ENCODE results near the gene BUB1.
"Not testable (repeated sequence)": the region's sequence is repeated elsewhere in the genome, so short reads cannot be mapped to it uniquely, and the experiment has no call there.

DNA sequence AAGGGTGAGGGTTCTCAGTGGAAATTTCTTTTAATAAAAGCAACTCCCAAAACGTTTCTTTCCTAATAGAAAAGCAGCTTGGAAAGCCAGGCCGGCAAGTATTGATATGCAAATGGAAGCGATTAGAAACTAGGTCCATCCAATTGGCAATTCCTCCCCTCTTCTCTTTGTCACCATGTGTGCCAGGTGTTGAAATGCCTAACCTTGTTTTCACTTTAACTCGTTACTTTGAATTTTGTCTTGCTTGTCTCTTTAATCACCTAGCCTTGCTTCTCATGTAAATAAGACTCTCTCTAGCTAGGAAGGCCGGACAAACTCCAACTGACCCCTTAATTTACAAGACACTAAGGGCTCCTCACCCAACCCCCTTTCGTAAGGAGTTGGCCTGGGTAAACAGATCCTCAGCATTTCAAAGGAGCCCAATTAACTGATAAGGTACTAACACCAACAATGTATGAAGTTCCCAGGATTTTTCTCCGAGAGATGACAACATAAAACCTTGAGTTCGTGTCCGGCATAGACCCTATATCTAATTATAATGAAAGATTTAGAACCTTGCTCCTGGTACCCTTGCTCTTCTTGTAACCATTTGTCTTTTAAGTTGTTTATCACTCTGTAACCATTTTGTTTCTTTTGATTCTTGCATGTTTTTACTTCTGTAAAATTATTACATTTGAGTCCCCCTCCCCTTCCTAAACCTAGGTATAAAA is 10.1 kb upstream of the BUB1 start:
- TF ChIP-seq POLR2A (IDR thresholded peaks at IDR 0.05; ENCODE audit: borderline replicate concordance, extremely low read depth, insufficient read depth, insufficient read length); POLR2AphosphoS5 (IDR thresholded peaks at IDR 0.05; ENCODE audit: low read depth, low read length); YY1 (IDR thresholded peaks at IDR 0.05; ENCODE audit: extremely low read depth, insufficient replicate concordance, low read depth, low read length); ZNF274 (IDR thresholded peaks at IDR 0.05; ENCODE audit: low read depth, low read length); ELF1 (IDR thresholded peaks at IDR 0.05; ENCODE audit: borderline replicate concordance, low read depth); EZH2 (IDR thresholded peaks at IDR 0.05); ZBTB33 (IDR thresholded peaks at IDR 0.05; ENCODE audit: extremely low read depth, insufficient replicate concordance, low read length); REST (IDR thresholded peaks at IDR 0.05; ENCODE audit: low read depth); RAD21 (IDR thresholded peaks at IDR 0.05; ENCODE audit: low read depth): not testable (repeated sequence)
- TF ChIP-seq, protein P1, sequence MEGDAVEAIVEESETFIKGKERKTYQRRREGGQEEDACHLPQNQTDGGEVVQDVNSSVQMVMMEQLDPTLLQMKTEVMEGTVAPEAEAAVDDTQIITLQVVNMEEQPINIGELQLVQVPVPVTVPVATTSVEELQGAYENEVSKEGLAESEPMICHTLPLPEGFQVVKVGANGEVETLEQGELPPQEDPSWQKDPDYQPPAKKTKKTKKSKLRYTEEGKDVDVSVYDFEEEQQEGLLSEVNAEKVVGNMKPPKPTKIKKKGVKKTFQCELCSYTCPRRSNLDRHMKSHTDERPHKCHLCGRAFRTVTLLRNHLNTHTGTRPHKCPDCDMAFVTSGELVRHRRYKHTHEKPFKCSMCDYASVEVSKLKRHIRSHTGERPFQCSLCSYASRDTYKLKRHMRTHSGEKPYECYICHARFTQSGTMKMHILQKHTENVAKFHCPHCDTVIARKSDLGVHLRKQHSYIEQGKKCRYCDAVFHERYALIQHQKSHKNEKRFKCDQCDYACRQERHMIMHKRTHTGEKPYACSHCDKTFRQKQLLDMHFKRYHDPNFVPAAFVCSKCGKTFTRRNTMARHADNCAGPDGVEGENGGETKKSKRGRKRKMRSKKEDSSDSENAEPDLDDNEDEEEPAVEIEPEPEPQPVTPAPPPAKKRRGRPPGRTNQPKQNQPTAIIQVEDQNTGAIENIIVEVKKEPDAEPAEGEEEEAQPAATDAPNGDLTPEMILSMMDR (IDR thresholded peaks at IDR 0.05 in 2 of 3, conservative IDR thresholded peaks at IDR 0.05 in 1 of 3; ENCODE audit: borderline replicate concordance in 1 of 3, insufficient read depth in 1 of 3, low read depth in 2 of 3, low read length in 2 of 3), result not testable (repeated sequence)
